H1 (cell line): ENCODE measurements around the gene PRKCH.

Experiments used
- CHD1 ChIP-seq: IDR thresholded peaks from 2 replicates; pipeline ENCODE4 v1.6.1; 2012; ENCODE audit warnings: low read depth, low read length, improper control_type of control experiment
- CREB1 ChIP-seq: IDR thresholded peaks from 2 replicates; pipeline ENCODE4 v1.6.1; 2012; ENCODE audit warnings: inconsistent platforms
- CTCF ChIP-seq, 3 experiments: IDR thresholded peaks; 1 replicate in 2 of 3; 2 replicates in 1 of 3; pipeline versions ENCODE4 v1.5.1 to v1.6.1; 2011; ENCODE audit warnings: low read length in 3 of 3, mild to moderate bottlenecking in 3 of 3, inconsistent platforms in 2 of 3, low read depth in 1 of 3, moderate library complexity in 1 of 3; ENCODE audit not compliant: insufficient read depth in 1 of 3; ENCODE audit errors: control extremely low read depth in 1 of 3
- NRF1 ChIP-seq: IDR thresholded peaks from 2 replicates; pipeline ENCODE4 v1.6.1; 2011; ENCODE audit warnings: mild to moderate bottlenecking, low read depth, low read length, improper control_type of control experiment
- POLR2A ChIP-seq, 2 experiments: IDR thresholded peaks; 1 replicate in 1 of 2; 2 replicates in 1 of 2; pipeline ENCODE4 v1.6.1; 2011; ENCODE audit warnings: low read depth in 2 of 2, low read length in 2 of 2, mild to moderate bottlenecking in 2 of 2; ENCODE audit errors: control extremely low read depth in 1 of 2
- RAD21 ChIP-seq, 2 experiments: IDR thresholded peaks in 1 of 2; conservative IDR thresholded peaks in 1 of 2; 2 replicates each; pipeline ENCODE4 v1.6.1; 2011; ENCODE audit warnings: low read depth in 2 of 2, low read length in 2 of 2, improper control_type of control experiment in 1 of 2, inconsistent platforms in 1 of 2, mild to moderate bottlenecking in 1 of 2, moderate library complexity in 1 of 2
- RFX5 ChIP-seq: IDR thresholded peaks from 2 replicates; pipeline ENCODE4 v1.6.1; 2011; ENCODE audit warnings: low read depth, low read length, improper control_type of control experiment, borderline replicate concordance
- SIX5 ChIP-seq: IDR thresholded peaks from 2 replicates; pipeline ENCODE4 v1.6.1; 2011; ENCODE audit warnings: mild to moderate bottlenecking, low read depth, low read length
- SP1 ChIP-seq: IDR thresholded peaks from 2 replicates; pipeline ENCODE4 v1.6.1; 2011; ENCODE audit warnings: low read depth, low read length
- SUZ12 ChIP-seq: fragments of 200-600 bp; sonication (generic); IDR thresholded peaks from 2 replicates; pipeline ENCODE4 v1.6.1; 2012; ENCODE audit warnings: mild to moderate bottlenecking, inconsistent platforms, low read length, moderate library complexity, mixed read lengths
- TEAD4 ChIP-seq: IDR thresholded peaks from 2 replicates; pipeline ENCODE4 v1.6.1; 2012; ENCODE audit warnings: low read depth, low read length, inconsistent platforms, mixed read lengths
- ZNF274 ChIP-seq: IDR thresholded peaks from 2 replicates; pipeline ENCODE4 v1.7.0; 2012; ENCODE audit warnings: low read length, borderline replicate concordance; ENCODE audit errors: extremely low read depth

DNA sequence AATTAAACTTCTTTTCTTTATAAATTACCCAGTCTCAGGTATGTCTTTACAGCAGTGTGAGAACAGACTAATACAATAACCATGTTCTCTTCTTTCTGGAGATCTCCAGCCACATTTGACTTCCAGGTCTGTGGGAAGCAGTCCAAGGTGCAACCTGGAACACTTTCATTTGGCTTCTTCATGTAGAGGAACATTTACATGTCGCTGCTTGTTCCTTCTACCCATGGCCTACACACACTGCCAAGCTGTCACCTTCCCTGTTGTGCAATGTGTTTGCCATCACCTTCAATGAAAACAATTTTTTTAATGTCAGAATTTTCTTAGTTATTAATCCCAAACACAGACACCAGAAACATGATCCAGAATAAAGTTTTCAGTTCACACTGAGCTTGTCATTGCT is 104.7 kb downstream of the PRKCH start:
- TF ChIP-seq CTCF (IDR thresholded peaks at IDR 0.05; ENCODE audit: control extremely low read depth in 1 of 3, insufficient read depth in 1 of 3, low read depth in 1 of 3, low read length in 3 of 3) (no peak), POLR2A (IDR thresholded peaks at IDR 0.05; ENCODE audit: control extremely low read depth in 1 of 2, low read depth in 2 of 2, low read length in 2 of 2) (no peak), SUZ12 (no peak), NRF1 (no peak), CREB1 (no peak), ZNF274 (no peak), SIX5 (no peak), RFX5 (no peak), TEAD4 (no peak), SP1 (no peak), CHD1 (no peak), RAD21 (IDR thresholded peaks at IDR 0.05 in 1 of 2, conservative IDR thresholded peaks at IDR 0.05 in 1 of 2; ENCODE audit: low read depth in 2 of 2, low read length in 2 of 2) (no peak)
